IMR-90 (cell line): ENCODE data around the gene HUWE1.

ENCODE experiments used
- BHLHE40 ChIP-seq: fragments of 150-350 bp; IDR thresholded peaks from 2 replicates; pipeline ENCODE4 v1.6.1; 2016; ENCODE audit warnings: mild to moderate bottlenecking, low read depth, low read length
- CEBPB ChIP-seq: IDR thresholded peaks from 2 replicates; pipeline ENCODE4 v1.6.1; 2012; ENCODE audit warnings: low read depth, low read length, improper control_type of control experiment
- CHD1 ChIP-seq: IDR thresholded peaks from 2 replicates; pipeline ENCODE4 v1.6.1; 2012; ENCODE audit warnings: low read depth, low read length, improper control_type of control experiment
- FOS ChIP-seq: fragments of 150-350 bp; IDR thresholded peaks from 2 replicates; pipeline ENCODE4 v1.6.1; 2016; ENCODE audit warnings: low read depth, low read length
- MAZ ChIP-seq: IDR thresholded peaks from 2 replicates; pipeline ENCODE4 v1.6.1; 2012; ENCODE audit warnings: low read depth, mild to moderate bottlenecking, low read length, improper control_type of control experiment, moderate library complexity, borderline replicate concordance
- NFE2L2 ChIP-seq: fragments of 150-350 bp; IDR thresholded peaks from 2 replicates; pipeline ENCODE4 v1.6.1; 2016; ENCODE audit warnings: low read depth, mild to moderate bottlenecking, low read length
- POLR2A ChIP-seq: IDR thresholded peaks from 2 replicates; pipeline ENCODE4 v1.6.1; 2012; ENCODE audit warnings: mild to moderate bottlenecking, low read depth, low read length
- RAD21 ChIP-seq: IDR thresholded peaks from 2 replicates; pipeline ENCODE4 v1.6.1; 2012; ENCODE audit warnings: low read length, improper control_type of control experiment
- RCOR1 ChIP-seq: IDR thresholded peaks from 2 replicates; pipeline ENCODE4 v1.6.1; 2012; ENCODE audit warnings: mild to moderate bottlenecking, low read length, improper control_type of control experiment; ENCODE audit not compliant: insufficient replicate concordance
- RFX5 ChIP-seq: IDR thresholded peaks from 2 replicates; pipeline ENCODE4 v1.8.0; 2012; ENCODE audit warnings: low read depth, mild to moderate bottlenecking, low read length, moderate library complexity
- SMC3 ChIP-seq: fragments of 150-350 bp; IDR thresholded peaks from 2 replicates; pipeline ENCODE4 v1.6.1; 2016; ENCODE audit warnings: low read depth, mild to moderate bottlenecking, antibody characterized with exemption, low read length, moderate library complexity
- TF ChIP-seq, protein P1 (sequence below): conservative IDR thresholded peaks from 2 replicates; pipeline ENCODE4 v1.5.1; 2012; ENCODE audit warnings: mild to moderate bottlenecking, low read depth, low read length, improper control_type of control experiment
- TF ChIP-seq, protein P2 (sequence below): fragments of 150-350 bp; IDR thresholded peaks from 2 replicates; pipeline ENCODE4 v1.6.1; 2016; ENCODE audit warnings: low read depth, mild to moderate bottlenecking, low read length, moderate library complexity, borderline replicate concordance
- TF ChIP-seq, protein P3 (sequence below): fragments of 150-350 bp; IDR thresholded peaks from 2 replicates; pipeline ENCODE4 v1.6.1; 2017; ENCODE audit warnings: mild to moderate bottlenecking, antibody characterized with exemption, low read length, low read depth

DNA sequence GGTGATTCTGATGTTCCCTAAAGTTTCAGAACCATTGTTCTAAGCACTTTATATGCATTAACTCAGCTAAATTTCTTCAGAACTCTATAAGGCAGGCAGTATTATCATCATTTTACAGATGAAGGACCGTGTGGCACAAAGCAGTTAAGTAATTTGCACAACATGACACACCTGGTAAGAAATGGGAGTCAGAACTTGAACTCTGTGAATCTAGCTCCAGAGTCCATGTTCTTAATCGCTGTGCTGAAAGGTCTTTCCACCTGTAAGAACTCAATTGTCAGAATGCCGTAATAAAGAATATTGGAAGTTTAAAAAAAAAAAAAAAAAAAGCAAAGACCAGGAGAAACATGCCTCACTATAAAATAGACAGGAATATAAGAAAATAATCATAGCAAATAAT is 9.2 kb downstream of the HUWE1 start:
- no peak for TF ChIP-seq POLR2A
- TF ChIP-seq, protein P1, sequence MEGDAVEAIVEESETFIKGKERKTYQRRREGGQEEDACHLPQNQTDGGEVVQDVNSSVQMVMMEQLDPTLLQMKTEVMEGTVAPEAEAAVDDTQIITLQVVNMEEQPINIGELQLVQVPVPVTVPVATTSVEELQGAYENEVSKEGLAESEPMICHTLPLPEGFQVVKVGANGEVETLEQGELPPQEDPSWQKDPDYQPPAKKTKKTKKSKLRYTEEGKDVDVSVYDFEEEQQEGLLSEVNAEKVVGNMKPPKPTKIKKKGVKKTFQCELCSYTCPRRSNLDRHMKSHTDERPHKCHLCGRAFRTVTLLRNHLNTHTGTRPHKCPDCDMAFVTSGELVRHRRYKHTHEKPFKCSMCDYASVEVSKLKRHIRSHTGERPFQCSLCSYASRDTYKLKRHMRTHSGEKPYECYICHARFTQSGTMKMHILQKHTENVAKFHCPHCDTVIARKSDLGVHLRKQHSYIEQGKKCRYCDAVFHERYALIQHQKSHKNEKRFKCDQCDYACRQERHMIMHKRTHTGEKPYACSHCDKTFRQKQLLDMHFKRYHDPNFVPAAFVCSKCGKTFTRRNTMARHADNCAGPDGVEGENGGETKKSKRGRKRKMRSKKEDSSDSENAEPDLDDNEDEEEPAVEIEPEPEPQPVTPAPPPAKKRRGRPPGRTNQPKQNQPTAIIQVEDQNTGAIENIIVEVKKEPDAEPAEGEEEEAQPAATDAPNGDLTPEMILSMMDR, result no peak
- no peak for TF ChIP-seq RAD21
- no peak for TF ChIP-seq BHLHE40
- TF ChIP-seq CEBPB, result no peak
- TF ChIP-seq, protein P2, sequence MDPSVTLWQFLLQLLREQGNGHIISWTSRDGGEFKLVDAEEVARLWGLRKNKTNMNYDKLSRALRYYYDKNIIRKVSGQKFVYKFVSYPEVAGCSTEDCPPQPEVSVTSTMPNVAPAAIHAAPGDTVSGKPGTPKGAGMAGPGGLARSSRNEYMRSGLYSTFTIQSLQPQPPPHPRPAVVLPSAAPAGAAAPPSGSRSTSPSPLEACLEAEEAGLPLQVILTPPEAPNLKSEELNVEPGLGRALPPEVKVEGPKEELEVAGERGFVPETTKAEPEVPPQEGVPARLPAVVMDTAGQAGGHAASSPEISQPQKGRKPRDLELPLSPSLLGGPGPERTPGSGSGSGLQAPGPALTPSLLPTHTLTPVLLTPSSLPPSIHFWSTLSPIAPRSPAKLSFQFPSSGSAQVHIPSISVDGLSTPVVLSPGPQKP, result no peak
- TF ChIP-seq FOS, result no peak
- TF ChIP-seq, protein P3, sequence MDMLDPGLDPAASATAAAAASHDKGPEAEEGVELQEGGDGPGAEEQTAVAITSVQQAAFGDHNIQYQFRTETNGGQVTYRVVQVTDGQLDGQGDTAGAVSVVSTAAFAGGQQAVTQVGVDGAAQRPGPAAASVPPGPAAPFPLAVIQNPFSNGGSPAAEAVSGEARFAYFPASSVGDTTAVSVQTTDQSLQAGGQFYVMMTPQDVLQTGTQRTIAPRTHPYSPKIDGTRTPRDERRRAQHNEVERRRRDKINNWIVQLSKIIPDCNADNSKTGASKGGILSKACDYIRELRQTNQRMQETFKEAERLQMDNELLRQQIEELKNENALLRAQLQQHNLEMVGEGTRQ, result no peak
- TF ChIP-seq SMC3, result no peak
- TF ChIP-seq RFX5, result no peak
- no peak for TF ChIP-seq CHD1
- no peak for TF ChIP-seq RCOR1
- no peak for TF ChIP-seq NFE2L2
- TF ChIP-seq MAZ, result no peak
